GM12864 (cell line): ENCODE measurements around the gene CELA3B.

Experiments used
- DNase-seq: peaks from one replicate; pipeline ENCODE4 v3.0.0-alpha.2; 2011; ENCODE audit warnings: low read depth
- H3K4me3 ChIP-seq: 2 replicates; pipeline ENCODE4 v1.5.1; 2011; ENCODE audit warnings: mild to moderate bottlenecking, low read depth, low read length, control low read depth
- CTCF ChIP-seq: IDR thresholded peaks from 2 replicates; pipeline ENCODE4 v1.5.1; 2011; ENCODE audit warnings: low read depth, mild to moderate bottlenecking, moderate library complexity, low read length, control low read depth, inconsistent platforms; ENCODE audit errors: missing control alignments

CELA3B gene

GRCh38 chr1:21946836-21947587 lies 29.8 kb upstream of the CELA3B start:
- no peak overlapping the region for H3K4me3 ChIP-seq
- TF ChIP-seq CTCF = no peak
- DNase-seq = no peak

- DNase-seq = no peak
- no peak overlapping the region for H3K4me3 ChIP-seq
- TF ChIP-seq CTCF = no peak
Measured at GRCh38 chr1:21950734-21951133, 26.1 kb upstream of the CELA3B start.

GRCh38 chr1:21951226-21951870 lies 25.5 kb upstream of the CELA3B start:
- no peak for TF ChIP-seq CTCF
- DNase-seq = no peak
- H3K4me3 ChIP-seq = no peak overlapping the region

- no peak for DNase-seq
- H3K4me3 ChIP-seq = no peak overlapping the region
Measured at GRCh38 chr1:21952786-21953520, 23.9 kb upstream of the CELA3B start.

GRCh38 chr1:21955058-21955457 lies 21.8 kb upstream of the CELA3B start:
- no peak for TF ChIP-seq CTCF
- no peak overlapping the region for H3K4me3 ChIP-seq
- no peak for DNase-seq

More at GRCh38 chr1:21952786-21953520, 23.9 kb upstream of the CELA3B start:
- no peak for TF ChIP-seq CTCF

GRCh38 chr1:21955501-21956281 lies 21.1 kb upstream of the CELA3B start:
- no peak for DNase-seq

More at GRCh38 chr1:21955501-21956281, 21.1 kb upstream of the CELA3B start:
- no peak overlapping the region for H3K4me3 ChIP-seq
- no peak for TF ChIP-seq CTCF
